ENCODE results near the gene LGR5. TPM values are rescaled to one million over a fixed set of nuclear protein-coding genes. Genes with fewer than 3 reads are reported as not detected.

The LGR5 gene
- total and polyA plus RNA-seq, 8 donors = 0.06 to 0.17 (median 0.11) TPM; not detected in 4

- Histone ChIP-seq H3K4me3 (no peak overlapping the region), H3K27ac (no peak overlapping the region), H3K27me3 (no peaks in the 10 kb centered on the region), H3K4me1 (no peaks in the 10 kb centered on the region), H3K9me3 (no peaks in the 10 kb centered on the region), H3K36me3 (no peaks in the 10 kb centered on the region)
- ATAC-seq (no peak), DNase-seq (no peak), FAIRE-seq (no peak)
- intact Hi-C loops (cut with DNase I) = no loop called here
- WGBS, 2 donors = 59 to 62% methylated on average over 5 of the region's 5 CpGs
- TF ChIP-seq CTCF (IDR thresholded peaks at IDR 0.05) = no peak
These were observed 139.2 kb downstream of the LGR5 start for GRCh38 chr12:71578694-71579258.

GRCh38 chr12:71581206-71581605, 141.6 kb downstream of the LGR5 start:
- H3K27me3 ChIP-seq = no peaks in the 10 kb centered on the region
- no peak for FAIRE-seq
- no peak for TF ChIP-seq CTCF (IDR thresholded peaks at IDR 0.05)
- peak in 1 of 4 donors; percentile 68 for ATAC-seq
- DNase-seq = no peak
- intact Hi-C loops (cut with DNase I) = no loop called here
- no peaks in the 10 kb centered on the region for H3K9me3 ChIP-seq
- no peak overlapping the region for H3K27ac ChIP-seq
- H3K36me3 ChIP-seq = no peaks in the 10 kb centered on the region
- no peak overlapping the region for H3K4me3 ChIP-seq
- WGBS, 2 donors = 52 to 58% methylated on average over 3 of the region's 3 CpGs
- no peaks in the 10 kb centered on the region for H3K4me1 ChIP-seq

GRCh38 chr12:71582925-71583324, 143.3 kb downstream of the LGR5 start:
- Histone ChIP-seq H3K4me1 (no peaks in the 10 kb centered on the region), H3K36me3 (no peaks in the 10 kb centered on the region), H3K27ac (no peak overlapping the region), H3K27me3 (no peaks in the 10 kb centered on the region), H3K9me3 (no peaks in the 10 kb centered on the region), H3K4me3 (no peak overlapping the region)
- intact Hi-C loops (cut with DNase I) = no loop called here
- FAIRE-seq = no peak
- 80 to 87% methylated on average over 2 of the region's 2 CpGs for WGBS, 2 donors
- DNase-seq = no peak
- no peak for ATAC-seq
- no peak for TF ChIP-seq CTCF (IDR thresholded peaks at IDR 0.05)

GRCh38 chr12:71584356-71584755, 144.8 kb downstream of the LGR5 start:
- DNase-seq = no peak
- no peak for FAIRE-seq
- ATAC-seq = no peak
- Histone ChIP-seq H3K27me3 (no peaks in the 10 kb centered on the region), H3K27ac (no peak overlapping the region), H3K4me3 (no peak overlapping the region), H3K9me3 (no peaks in the 10 kb centered on the region), H3K4me1 (no peaks in the 10 kb centered on the region), H3K36me3 (no peaks in the 10 kb centered on the region)
- WGBS, 2 donors = 71 to 87% methylated on average over 3 of the region's 3 CpGs
- no peak for TF ChIP-seq CTCF (IDR thresholded peaks at IDR 0.05)
- intact Hi-C loops (cut with DNase I) = no loop called here

GRCh38 chr12:71585218-71585617, 145.6 kb downstream of the LGR5 start:
- Histone ChIP-seq H3K36me3 (no peaks in the 10 kb centered on the region), H3K9me3 (no peaks in the 10 kb centered on the region), H3K27me3 (no peaks in the 10 kb centered on the region), H3K4me1 (no peaks in the 10 kb centered on the region), H3K4me3 (no peak overlapping the region), H3K27ac (no peak overlapping the region)
- no peak for TF ChIP-seq CTCF (IDR thresholded peaks at IDR 0.05)
- no peak for ATAC-seq
- no peak for DNase-seq
- no peak for FAIRE-seq
- 14 to 18% methylated on average over 1 of the region's 1 CpG for WGBS, 2 donors
- intact Hi-C loops (cut with DNase I) = no loop called here
